Trophoblast cell (in vitro differentiated cells and primary cell): Measurements from ENCODE around the gene ELOF1.
A peak's percentile ranks its signal among the peaks of the same experiment; 100 is the strongest.

Source experiments
- DNase-seq, 2 donors: peaks; one replicate each; pipeline ENCODE4 v3.0.0-alpha.2; 2016
- H2AFZ ChIP-seq: 2 replicates; pipeline ENCODE4 v1.6.1; 2013; ENCODE audit warnings: low read length, moderate library complexity, mild to moderate bottlenecking; ENCODE audit not compliant: insufficient read depth, poor library complexity
- H2AK5ac ChIP-seq: 2 replicates; pipeline ENCODE4 v1.6.1; 2013; ENCODE audit warnings: mild to moderate bottlenecking, low read length
- H2BK120ac ChIP-seq: 2 replicates; pipeline ENCODE4 v1.6.1; 2013; ENCODE audit warnings: low read length, mild to moderate bottlenecking, moderate library complexity; ENCODE audit not compliant: insufficient read depth, poor library complexity
- H2BK12ac ChIP-seq: 2 replicates; pipeline ENCODE4 v1.6.1; 2013; ENCODE audit warnings: mild to moderate bottlenecking, low read length, moderate library complexity
- H2BK5ac ChIP-seq: 2 replicates; pipeline ENCODE4 v1.6.1; 2013; ENCODE audit warnings: low read length, low read depth, moderate library complexity, mild to moderate bottlenecking; ENCODE audit not compliant: poor library complexity
- H3K14ac ChIP-seq: 2 replicates; pipeline ENCODE4 v1.6.1; 2013; ENCODE audit warnings: mild to moderate bottlenecking, low read length
- H3K18ac ChIP-seq: 2 replicates; pipeline ENCODE4 v1.6.1; 2013; ENCODE audit warnings: mild to moderate bottlenecking, low read length
- H3K23ac ChIP-seq: 2 replicates; pipeline ENCODE4 v1.6.1; 2013; ENCODE audit warnings: low read length
- H3K27ac ChIP-seq: 2 replicates; pipeline ENCODE4 v1.5.1; 2013; ENCODE audit warnings: low read depth, mild to moderate bottlenecking, inconsistent platforms, low read length, moderate library complexity
- H3K27me3 ChIP-seq: 2 replicates; pipeline ENCODE4 v1.6.1; 2013; ENCODE audit warnings: inconsistent platforms, mild to moderate bottlenecking, low read length, moderate library complexity; ENCODE audit not compliant: insufficient read depth
- H3K36me3 ChIP-seq, 2 experiments: 1 replicate in 1 of 2; 2 replicates in 1 of 2; pipeline ENCODE4 v1.6.1; 2013; ENCODE audit warnings: low read length in 2 of 2, mild to moderate bottlenecking in 2 of 2, moderate library complexity in 1 of 2; ENCODE audit not compliant: insufficient read depth in 2 of 2, control insufficient read depth in 1 of 2
- H3K4ac ChIP-seq: 2 replicates; pipeline ENCODE4 v1.6.1; 2013; ENCODE audit warnings: low read depth, mild to moderate bottlenecking, low read length, moderate library complexity
- H3K4me1 ChIP-seq, 2 experiments: 1 replicate in 1 of 2; 2 replicates in 1 of 2; pipeline ENCODE4 v1.6.1; 2013; ENCODE audit warnings: low read length in 2 of 2, mild to moderate bottlenecking in 2 of 2, moderate library complexity in 1 of 2; ENCODE audit not compliant: insufficient read depth in 2 of 2, control insufficient read depth in 1 of 2
- H3K4me2 ChIP-seq: 2 replicates; pipeline ENCODE4 v1.6.1; 2013; ENCODE audit warnings: inconsistent platforms, mild to moderate bottlenecking, low read length, moderate library complexity
- H3K4me3 ChIP-seq: 2 replicates; pipeline ENCODE4 v1.5.1; 2013; ENCODE audit warnings: mild to moderate bottlenecking, low read depth, low read length, inconsistent platforms
- H3K79me1 ChIP-seq: one replicate; pipeline ENCODE4 v1.6.1; 2013; ENCODE audit warnings: low read length
- H3K79me2 ChIP-seq: 2 replicates; pipeline ENCODE4 v1.6.1; 2013; ENCODE audit warnings: low read length, mild to moderate bottlenecking; ENCODE audit not compliant: control insufficient read depth, insufficient read depth, poor library complexity
- H3K9ac ChIP-seq: 2 replicates; pipeline ENCODE4 v1.6.1; 2013; ENCODE audit warnings: mild to moderate bottlenecking, low read length
- H3K9me3 ChIP-seq: 2 replicates; pipeline ENCODE4 v1.6.1; 2013; ENCODE audit warnings: low read depth, mild to moderate bottlenecking, control low read depth, inconsistent platforms, low read length; ENCODE audit not compliant: insufficient read depth
- H4K12ac ChIP-seq: 2 replicates; pipeline ENCODE4 v1.6.1; 2013; ENCODE audit warnings: low read depth, mild to moderate bottlenecking, low read length, moderate library complexity
- H4K8ac ChIP-seq: 2 replicates; pipeline ENCODE4 v1.6.1; 2013; ENCODE audit warnings: low read depth, mild to moderate bottlenecking, low read length, moderate library complexity
- H4K91ac ChIP-seq: one replicate; pipeline ENCODE4 v1.6.1; 2013; ENCODE audit warnings: low read depth, mild to moderate bottlenecking, low read length, moderate library complexity
- WGBS: extraction: QIAGEN DNeasy Blood & Tissue Kit; methylation state at CpG from one replicate; pipeline ENCODE4 v1.1.7; 2013; ENCODE audit warnings: missing lambda C conversion rate; ENCODE audit not compliant: insufficient read length, insufficient coverage; ENCODE audit errors: extremely low coverage; 5-methylcytosine and 5-hydroxymethylcytosine counted together

ELOF1 gene

GRCh38 chr19:11547929-11548700, 10.9 kb downstream of the ELOF1 start:
- Histone ChIP-seq H4K8ac (no peak overlapping the region), H2AK5ac (no peak overlapping the region), H2BK5ac (no peak overlapping the region), H3K9me3 (peaks cover 3% of the 10 kb centered on the region), H2BK12ac (no peak overlapping the region), H4K91ac (no peak overlapping the region), H3K27ac (no peak overlapping the region), H3K4ac (no peak overlapping the region), H3K36me3 (peaks cover 59 to 67% of the 10 kb centered on the region in 2 experiments), H3K14ac (no peak overlapping the region), H4K12ac (no peak overlapping the region), H3K4me2 (no peak overlapping the region), H3K4me3 (no peak overlapping the region), H3K79me1 (no peaks in the 10 kb centered on the region), H3K79me2 (no peaks in the 10 kb centered on the region), H2BK120ac (no peak overlapping the region), H3K4me1 (no peaks in the 10 kb centered on the region), H2AFZ (no peak overlapping the region), H3K23ac (no peak overlapping the region), H3K27me3 (no peaks in the 10 kb centered on the region), H3K9ac (no peak overlapping the region), H3K18ac (no peak overlapping the region)
- WGBS, result no CpG with 5 or more reads among the region's 14 CpGs
- no peak for DNase-seq

GRCh38 chr19:11541238-11541637, 17.8 kb downstream of the ELOF1 start:
- no peak overlapping the region for H3K27ac ChIP-seq
- no peak overlapping the region for H3K9ac ChIP-seq
- H3K4ac ChIP-seq, result no peak overlapping the region
- no peak overlapping the region for H4K8ac ChIP-seq
- H2BK12ac ChIP-seq, result no peak overlapping the region
- H3K4me3 ChIP-seq, result no peak overlapping the region
- H2AK5ac ChIP-seq, result no peak overlapping the region
- no peaks in the 10 kb centered on the region for H3K9me3 ChIP-seq
- no peak overlapping the region for H4K91ac ChIP-seq
- peaks cover 16% of the 10 kb centered on the region for H3K79me2 ChIP-seq
- no peak overlapping the region for H3K14ac ChIP-seq
- no peak overlapping the region for H3K4me2 ChIP-seq
- H3K27me3 ChIP-seq, result no peaks in the 10 kb centered on the region
- H3K79me1 ChIP-seq, result peaks cover 22% of the 10 kb centered on the region
- H2BK120ac ChIP-seq, result no peak overlapping the region
- no peak for DNase-seq
- H2AFZ ChIP-seq, result no peak overlapping the region
- H3K18ac ChIP-seq, result no peak overlapping the region
- peaks cover 13 to 16% of the 10 kb centered on the region in 2 experiments for H3K4me1 ChIP-seq
- WGBS, result no CpG with 5 or more reads among the region's 3 CpGs
- peak overlapping the region; percentile 27 for H4K12ac ChIP-seq
- peaks cover 28 to 33% of the 10 kb centered on the region in 2 experiments for H3K36me3 ChIP-seq
- H3K23ac ChIP-seq, result no peak overlapping the region
- H2BK5ac ChIP-seq, result no peak overlapping the region

- Histone ChIP-seq H3K9ac (no peak overlapping the region), H3K4me1 (peaks cover 14 to 16% of the 10 kb centered on the region in 2 experiments), H2BK5ac (peak overlapping the region; percentile 74), H3K79me2 (peaks cover 18% of the 10 kb centered on the region), H3K9me3 (no peaks in the 10 kb centered on the region), H4K8ac (peak overlapping the region; percentile 51), H2BK120ac (peak overlapping the region; percentile 76), H3K23ac (no peak overlapping the region), H3K27me3 (no peaks in the 10 kb centered on the region), H3K27ac (peak overlapping the region; percentile 61), H2BK12ac (peak overlapping the region; percentile 42), H3K4me2 (peak overlapping the region; percentile 70), H3K36me3 (peaks cover 22 to 29% of the 10 kb centered on the region in 2 experiments), H4K12ac (peak overlapping the region; percentile 61), H2AFZ (peak overlapping the region; percentile 27), H2AK5ac (peak overlapping the region; percentile 90), H4K91ac (peak overlapping the region; percentile 87), H3K79me1 (peaks cover 26% of the 10 kb centered on the region), H3K18ac (peak overlapping the region; percentile 67), H3K4me3 (no peak overlapping the region), H3K4ac (peak overlapping the region; percentile 26), H3K14ac (peak overlapping the region; percentile 88)
- WGBS, result no CpG with 5 or more reads among the region's 5 CpGs
- DNase-seq, result no peak
Observed at GRCh38 chr19:11540645-11541044, 18.4 kb downstream of the ELOF1 start.

GRCh38 chr19:11539495-11540365, 19.3 kb downstream of the ELOF1 start:
- Histone ChIP-seq H2BK12ac (peak overlapping the region; percentile 84), H3K36me3 (peaks cover 22% of the 10 kb centered on the region in 2 experiments), H3K18ac (peak overlapping the region; percentile 87), H3K27ac (peak overlapping the region; percentile 91), H4K8ac (peak overlapping the region; percentile 72), H3K4ac (peak overlapping the region; percentile 91), H3K79me1 (peaks cover 29% of the 10 kb centered on the region), H3K14ac (peak overlapping the region; percentile 88), H2BK5ac (peak overlapping the region; percentile 90), H3K23ac (peak overlapping the region; percentile 10), H2BK120ac (peak overlapping the region; percentile 79), H4K91ac (peak overlapping the region; percentile 87), H3K9me3 (no peaks in the 10 kb centered on the region), H3K4me2 (peak overlapping the region; percentile 70), H3K9ac (peak overlapping the region; percentile 90), H4K12ac (peak overlapping the region; percentile 61), H3K4me1 (peaks cover 17 to 21% of the 10 kb centered on the region in 2 experiments), H2AFZ (peak overlapping the region; percentile 63), H3K79me2 (peaks cover 20% of the 10 kb centered on the region), H3K27me3 (no peaks in the 10 kb centered on the region), H3K4me3 (peak overlapping the region; percentile 75), H2AK5ac (peak overlapping the region; percentile 92)
- no CpG with 5 or more reads among the region's 36 CpGs for WGBS
- DNase-seq, result no peak
